ENCODE measurements around the gene NDUFAF7. TPM values are rescaled to one million over a fixed set of nuclear protein-coding genes. Genes with fewer than 3 reads are reported as not detected.

The NDUFAF7 gene
- total RNA-seq, 1 experiment from 2014 or later = 38.0 TPM

DNA sequence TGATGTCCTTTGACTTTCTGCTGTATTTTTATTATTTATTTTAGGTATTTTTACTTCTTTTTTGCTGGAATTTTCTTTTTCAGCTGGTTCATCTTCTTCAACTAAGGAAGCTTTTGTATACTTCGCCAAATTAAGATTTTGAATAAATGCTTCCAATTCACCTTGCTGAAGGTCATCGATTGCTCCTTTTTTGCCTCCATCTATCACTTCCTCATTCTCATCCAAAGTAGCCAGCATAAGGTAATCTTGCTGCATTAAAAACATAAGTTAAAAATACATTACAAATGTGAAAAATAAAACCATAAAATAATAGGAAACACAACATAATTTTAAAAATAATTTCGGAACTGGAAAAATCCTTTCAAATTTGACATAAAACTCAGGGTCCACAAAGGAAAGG lies 2.7 kb upstream of the NDUFAF7 start:
- no TSS peak for BruUV-seq (replicated peaks)
- DNase-seq = no peak
- H3K9me3 Mint-ChIP-seq (ENCODE audit: unreplicated experiment) = no peaks in the 10 kb centered on the region
- H3K4me3 Mint-ChIP-seq (ENCODE audit: unreplicated experiment) = no peak overlapping the region
- H3K27ac Mint-ChIP-seq (ENCODE audit: unreplicated experiment) = no peak overlapping the region
- TF ChIP-seq, protein P1, sequence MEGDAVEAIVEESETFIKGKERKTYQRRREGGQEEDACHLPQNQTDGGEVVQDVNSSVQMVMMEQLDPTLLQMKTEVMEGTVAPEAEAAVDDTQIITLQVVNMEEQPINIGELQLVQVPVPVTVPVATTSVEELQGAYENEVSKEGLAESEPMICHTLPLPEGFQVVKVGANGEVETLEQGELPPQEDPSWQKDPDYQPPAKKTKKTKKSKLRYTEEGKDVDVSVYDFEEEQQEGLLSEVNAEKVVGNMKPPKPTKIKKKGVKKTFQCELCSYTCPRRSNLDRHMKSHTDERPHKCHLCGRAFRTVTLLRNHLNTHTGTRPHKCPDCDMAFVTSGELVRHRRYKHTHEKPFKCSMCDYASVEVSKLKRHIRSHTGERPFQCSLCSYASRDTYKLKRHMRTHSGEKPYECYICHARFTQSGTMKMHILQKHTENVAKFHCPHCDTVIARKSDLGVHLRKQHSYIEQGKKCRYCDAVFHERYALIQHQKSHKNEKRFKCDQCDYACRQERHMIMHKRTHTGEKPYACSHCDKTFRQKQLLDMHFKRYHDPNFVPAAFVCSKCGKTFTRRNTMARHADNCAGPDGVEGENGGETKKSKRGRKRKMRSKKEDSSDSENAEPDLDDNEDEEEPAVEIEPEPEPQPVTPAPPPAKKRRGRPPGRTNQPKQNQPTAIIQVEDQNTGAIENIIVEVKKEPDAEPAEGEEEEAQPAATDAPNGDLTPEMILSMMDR (IDR thresholded peaks at IDR 0.05; ENCODE audit: insufficient read depth in 1 of 2, low read depth in 1 of 2, low read length in 1 of 2, severe bottlenecking in 1 of 2, unreplicated experiment in 1 of 2) = no peak
- intact Hi-C loops (cut with micrococcal nuclease; ENCODE audit: unreplicated experiment) = no loop called here
- no peaks in the 10 kb centered on the region for H3K9me3 ChIP-seq
- peaks cover 30% of the 10 kb centered on the region for H3K36me3 Mint-ChIP-seq (ENCODE audit: insufficient read depth, unreplicated experiment)
- H3K4me1 Mint-ChIP-seq (ENCODE audit: low read depth, unreplicated experiment) = peaks cover 15% of the 10 kb centered on the region
- H3K36me3 ChIP-seq (ENCODE audit: control insufficient read depth, insufficient read depth, low read length) = peaks cover 7% of the 10 kb centered on the region
- peaks cover 24% of the 10 kb centered on the region for H3K4me1 ChIP-seq
- CTCF ChIA-PET = no interaction called here
- no peaks in the 10 kb centered on the region for H3K27me3 ChIP-seq (replicated peaks; ENCODE audit: control insufficient read depth, insufficient read depth, low read length)
- H3K27me3 Mint-ChIP-seq (ENCODE audit: insufficient read depth, unreplicated experiment) = no peaks in the 10 kb centered on the region
- POLR2A ChIA-PET = no interaction called here
- no peak overlapping the region for H3K4me3 ChIP-seq (ENCODE audit: low read depth, low read length)

DNA sequence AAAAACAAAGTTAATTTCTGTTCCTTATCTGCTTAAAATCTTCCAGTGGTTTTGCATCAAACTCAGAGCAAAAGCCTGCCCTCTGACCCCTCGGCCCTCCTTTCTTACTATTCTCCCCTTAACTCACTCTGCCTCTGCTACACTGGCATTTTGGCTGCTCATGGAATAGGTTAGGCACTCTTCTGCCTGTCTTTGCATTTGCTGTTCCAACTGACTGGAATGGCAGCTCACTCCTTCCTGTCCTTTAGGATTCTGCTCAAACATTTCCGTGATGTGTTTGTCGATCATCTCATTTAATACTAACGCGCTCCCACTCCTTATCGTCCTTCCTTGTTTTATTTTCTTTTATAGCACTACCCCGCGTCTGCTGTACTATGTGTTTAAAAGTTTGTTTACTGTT lies 877 bp upstream of the NDUFAF7 start:
- intact Hi-C loops (cut with micrococcal nuclease; ENCODE audit: unreplicated experiment) = loop anchor here (1.0 kb wide), 1 partner anchor 62 kb away; no protein-coding TSS in a partner anchor
- Histone ChIP-seq H3K27me3 (replicated peaks; ENCODE audit: control insufficient read depth, insufficient read depth, low read length) (no peaks in the 10 kb centered on the region), H3K36me3 (ENCODE audit: control insufficient read depth, insufficient read depth, low read length) (peaks cover 7% of the 10 kb centered on the region), H3K9me3 (no peaks in the 10 kb centered on the region), H3K4me3 (ENCODE audit: low read depth, low read length) (peak overlapping the region; percentile 98), H3K4me1 (peaks cover 17% of the 10 kb centered on the region)
- Mint-ChIP-seq H3K36me3 (ENCODE audit: insufficient read depth, unreplicated experiment) (peaks cover 28% of the 10 kb centered on the region), H3K4me3 (ENCODE audit: unreplicated experiment) (no peak overlapping the region), H3K27ac (ENCODE audit: unreplicated experiment) (no peak overlapping the region), H3K9me3 (ENCODE audit: unreplicated experiment) (no peaks in the 10 kb centered on the region), H3K27me3 (ENCODE audit: insufficient read depth, unreplicated experiment) (no peaks in the 10 kb centered on the region), H3K4me1 (ENCODE audit: low read depth, unreplicated experiment) (peaks cover 7% of the 10 kb centered on the region)
- ChIA-PET POLR2A (interaction anchor here (1.8 kb wide), 1 partner anchor 34 kb away, joined by 4 read pairs; no protein-coding TSS in a partner anchor), CTCF (no interaction called here)
- no TSS peak for BruUV-seq (replicated peaks)
- TF ChIP-seq, protein P1 (IDR thresholded peaks at IDR 0.05; ENCODE audit: insufficient read depth in 1 of 2, low read depth in 1 of 2, low read length in 1 of 2, severe bottlenecking in 1 of 2, unreplicated experiment in 1 of 2) = no peak
- DNase-seq = no peak

DNA sequence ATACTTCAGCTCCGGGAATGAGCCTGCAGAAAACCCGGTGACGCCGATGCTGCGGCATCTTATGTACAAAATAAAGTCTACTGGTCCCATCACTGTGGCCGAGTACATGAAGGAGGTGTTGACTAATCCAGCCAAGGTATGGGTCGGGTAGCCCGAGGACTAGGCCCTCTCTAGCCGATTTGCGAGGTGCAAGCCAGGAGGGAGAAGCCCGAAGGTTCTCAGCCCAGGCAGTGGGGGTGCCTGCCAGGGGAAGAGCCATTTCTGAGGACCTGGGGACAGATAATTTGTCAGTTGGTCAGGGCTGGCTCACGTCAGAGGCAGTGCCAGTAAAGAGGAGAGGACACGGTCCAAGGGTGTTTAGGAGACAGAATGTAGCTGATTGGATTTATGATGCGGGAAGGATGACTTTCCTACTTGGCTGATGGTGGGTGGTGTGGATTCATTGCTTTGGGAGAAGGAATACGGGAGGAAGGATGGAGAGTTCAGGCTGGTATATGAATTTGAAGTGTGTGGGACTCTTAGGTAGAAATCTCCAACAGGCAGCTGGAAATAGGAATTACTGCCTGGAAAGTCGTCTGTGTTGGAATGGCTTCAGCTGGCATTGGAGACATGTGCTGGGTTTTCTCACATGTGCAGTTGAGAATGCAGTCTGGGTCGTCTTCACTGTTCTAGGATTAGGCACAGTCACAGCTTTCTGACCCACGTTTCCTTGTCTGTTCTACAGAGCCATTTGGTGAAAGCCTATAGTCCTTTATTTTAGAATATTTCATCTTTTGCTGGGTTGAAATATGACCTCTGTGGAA lies 874 bp downstream of the NDUFAF7 start:
- Mint-ChIP-seq H3K27ac (ENCODE audit: unreplicated experiment) (no peak overlapping the region), H3K4me1 (ENCODE audit: low read depth, unreplicated experiment) (no peaks in the 10 kb centered on the region), H3K4me3 (ENCODE audit: unreplicated experiment) (no peak overlapping the region), H3K36me3 (ENCODE audit: insufficient read depth, unreplicated experiment) (peaks cover 35% of the 10 kb centered on the region), H3K27me3 (ENCODE audit: insufficient read depth, unreplicated experiment) (no peaks in the 10 kb centered on the region), H3K9me3 (ENCODE audit: unreplicated experiment) (peaks cover 9% of the 10 kb centered on the region)
- POLR2A ChIA-PET = interaction anchor here (1.0 to 1.8 kb wide), 5 partner anchors 11 to 1519 kb away, joined by 3 to 10 read pairs (median 4); partner anchors contain the start of gene SRSF7
- Histone ChIP-seq H3K9me3 (no peaks in the 10 kb centered on the region), H3K4me3 (ENCODE audit: low read depth, low read length) (peak overlapping the region; percentile 98), H3K27me3 (replicated peaks; ENCODE audit: control insufficient read depth, insufficient read depth, low read length) (no peaks in the 10 kb centered on the region), H3K4me1 (peaks cover 11% of the 10 kb centered on the region; the same call in 1 of the 2 replicates), H3K36me3 (ENCODE audit: control insufficient read depth, insufficient read depth, low read length) (peaks cover 4% of the 10 kb centered on the region; the same call in 1 of the 2 replicates)
- TF ChIP-seq, protein P1 (IDR thresholded peaks at IDR 0.05; ENCODE audit: insufficient read depth in 1 of 2, low read depth in 1 of 2, low read length in 1 of 2, severe bottlenecking in 1 of 2, unreplicated experiment in 1 of 2) = no peak
- CTCF ChIA-PET = interaction anchor here (0.6 kb wide), 1 partner anchor 95 kb away, joined by 3 read pairs; no protein-coding TSS in a partner anchor
- peak; percentile 29 to 38 for DNase-seq
- intact Hi-C loops (cut with micrococcal nuclease; ENCODE audit: unreplicated experiment) = no loop called here
- BruUV-seq (replicated peaks) = TSS peak; percentile 69

Data from Caco-2 (cell line).